Stimulated activated CD4-positive, alpha-beta T cell treated with anti-CD3 and anti-CD28 coated beads, Interleukin-4, amount 100 ng/mL, for 1 hour (primary cell): ENCODE data around the gene GJC2.
"Not testable (repeated sequence)": the region's sequence is repeated elsewhere in the genome, so short reads cannot be mapped to it uniquely, and the experiment has no call there.

Experiments used
- DNase-seq: peaks from one replicate; pipeline ENCODE4 v3.0.0-alpha.2; 2020

The GJC2 gene

GRCh38 chr1:228149406-228150119 lies at the start of gene GJC2:
Gene GJC2, plus strand, starts transcription at chr1:228149930. Its CDS starts 7,829 bp downstream, at chr1:228157759.
- no peak for DNase-seq

- no peak for DNase-seq
Observed at GRCh38 chr1:228100822-228101613, 48.7 kb upstream of the GJC2 start.

GRCh38 chr1:228101614-228101993 lies 48.1 kb upstream of the GJC2 start:
- DNase-seq, result no peak

- DNase-seq, result peak; percentile 62
Observed at GRCh38 chr1:228101994-228102790, 47.5 kb upstream of the GJC2 start.

GRCh38 chr1:228102791-228103620 lies 46.7 kb upstream of the GJC2 start, which contains the start of gene C1orf35:
Gene C1orf35, minus strand, starts transcription at chr1:228103325. Its CDS starts 98 bp downstream, at chr1:228103227.
- peak; percentile 96 for DNase-seq

GRCh38 chr1:228104526-228105269 lies 45.0 kb upstream of the GJC2 start:
- no peak for DNase-seq

- no peak for DNase-seq
Observed at GRCh38 chr1:228105270-228105995, 44.3 kb upstream of the GJC2 start.

GRCh38 chr1:228105996-228106799 lies 43.5 kb upstream of the GJC2 start:
- DNase-seq, result no peak

GRCh38 chr1:228106800-228107054 lies 43.0 kb upstream of the GJC2 start:
- no peak for DNase-seq

- no peak for DNase-seq
Observed at GRCh38 chr1:228107636-228108035, 42.1 kb upstream of the GJC2 start.

- no peak for DNase-seq
Observed at GRCh38 chr1:228108055-228108690, 41.6 kb upstream of the GJC2 start.

- DNase-seq, result no peak
Observed at GRCh38 chr1:228108742-228109072, 41.0 kb upstream of the GJC2 start.

- DNase-seq, result peak; percentile 98
Observed at GRCh38 chr1:228109073-228109961, 40.4 kb upstream of the GJC2 start, which contains the start of gene MRPL55. Gene MRPL55, minus strand, starts transcription at chr1:228109299. Its CDS starts 1,039 bp downstream, at chr1:228108260.

- no peak for DNase-seq
Observed at GRCh38 chr1:228109962-228110488, 39.7 kb upstream of the GJC2 start.

GRCh38 chr1:228110556-228110955 lies 39.2 kb upstream of the GJC2 start:
- DNase-seq, result no peak

- DNase-seq, result not testable (repeated sequence)
Observed at GRCh38 chr1:228111315-228111714, 38.4 kb upstream of the GJC2 start.

GRCh38 chr1:228112167-228112566 lies 37.6 kb upstream of the GJC2 start:
- no peak for DNase-seq

GRCh38 chr1:228112617-228113016 lies 37.1 kb upstream of the GJC2 start:
- no peak for DNase-seq
